SK-N-SH treated with all-trans-retinoic acid at 6 μM for 48 hours (cell line): ENCODE results near the gene SERGEF.

ENCODE experiments used
- ATAC-seq: fragments of 200-7000 bp; cut with Tn5 transposase; 3 replicates; pipeline ENCODE4 v1.9.1; 2020; ENCODE audit warnings: mild to moderate bottlenecking, moderate library complexity
- ARNTL ChIP-seq: fragments of 450-650 bp; formaldehyde crosslinking; IDR thresholded peaks from 2 replicates; pipeline ENCODE4 v1.5.0; 2020; ENCODE audit warnings: low read depth, mild to moderate bottlenecking, moderate library complexity, borderline replicate concordance
- CSDC2 ChIP-seq: fragments of 250-450 bp; sonication (Bioruptor Pico); IDR thresholded peaks from 2 replicates; pipeline ENCODE4 v1.5.0; 2020; ENCODE audit warnings: mild to moderate bottlenecking, moderate library complexity
- ESRRG ChIP-seq: fragments of 250-450 bp; sonication (Bioruptor Pico); IDR thresholded peaks from 2 replicates; pipeline ENCODE4 v1.6.1; 2021; ENCODE audit warnings: mild to moderate bottlenecking
- GLIS3 ChIP-seq: fragments of 250-450 bp; sonication (Bioruptor Pico); IDR thresholded peaks from 2 replicates; pipeline ENCODE4 v1.5.0; 2020; ENCODE audit warnings: mild to moderate bottlenecking, moderate library complexity
- ISL1 ChIP-seq: fragments of 250-450 bp; sonication (Bioruptor Pico); IDR thresholded peaks from 2 replicates; pipeline ENCODE4 v2.1.2; 2022; ENCODE audit warnings: mild to moderate bottlenecking, moderate library complexity
- OSR1 ChIP-seq: fragments of 250-450 bp; sonication (Bioruptor Pico); IDR thresholded peaks from 2 replicates; pipeline ENCODE4 v1.8.0; 2022; ENCODE audit warnings: moderate library complexity, mild to moderate bottlenecking, inconsistent platforms
- PPARA ChIP-seq: fragments of 250-450 bp; sonication (Bioruptor Pico); IDR thresholded peaks from 2 replicates; pipeline ENCODE4 v1.5.0; 2020; ENCODE audit warnings: mild to moderate bottlenecking, borderline replicate concordance
- RARB ChIP-seq: fragments of 250-450 bp; sonication (Bioruptor Pico); IDR thresholded peaks from 2 replicates; pipeline ENCODE4 v1.8.0; 2021; ENCODE audit warnings: mild to moderate bottlenecking, moderate library complexity
- SNAI2 ChIP-seq: fragments of 250-450 bp; sonication (Bioruptor Pico); IDR thresholded peaks from 2 replicates; pipeline ENCODE4 v1.5.0; 2020; ENCODE audit warnings: mild to moderate bottlenecking, moderate library complexity
- TCF4 ChIP-seq: fragments of 250-450 bp; sonication (Bioruptor Pico); IDR thresholded peaks from 2 replicates; pipeline ENCODE4 v1.8.0; 2021; ENCODE audit warnings: mild to moderate bottlenecking, moderate library complexity, borderline replicate concordance
- TOX ChIP-seq: fragments of 250-450 bp; sonication (Bioruptor Pico); IDR thresholded peaks from 2 replicates; pipeline ENCODE4 v1.8.0; 2021; ENCODE audit warnings: mild to moderate bottlenecking, moderate library complexity, borderline replicate concordance
- ZC3H10 ChIP-seq: fragments of 250-450 bp; sonication (Bioruptor Pico); IDR thresholded peaks from 2 replicates; pipeline ENCODE4 v1.5.1; 2021; ENCODE audit warnings: mild to moderate bottlenecking, moderate library complexity
- ZFP3 ChIP-seq: fragments of 250-450 bp; sonication (Bioruptor Pico); IDR thresholded peaks from 2 replicates; pipeline ENCODE4 v1.5.0; 2020; ENCODE audit warnings: mild to moderate bottlenecking, moderate library complexity
- ZFP30 ChIP-seq: fragments of 450-650 bp; formaldehyde crosslinking; IDR thresholded peaks from 2 replicates; pipeline ENCODE4 v1.5.0; 2022; ENCODE audit warnings: mild to moderate bottlenecking, moderate library complexity
- ZNF565 ChIP-seq: fragments of 450-650 bp; formaldehyde crosslinking; conservative IDR thresholded peaks from 2 replicates; pipeline ENCODE4 v1.5.0; 2020; ENCODE audit warnings: low read depth, mild to moderate bottlenecking, moderate library complexity
- ZNF70 ChIP-seq: fragments of 450-650 bp; formaldehyde crosslinking; IDR thresholded peaks from 2 replicates; pipeline ENCODE4 v1.5.0; 2020; ENCODE audit warnings: mild to moderate bottlenecking, moderate library complexity
- ZNF8 ChIP-seq: fragments of 450-650 bp; formaldehyde crosslinking; IDR thresholded peaks from 2 replicates; pipeline ENCODE4 v1.5.0; 2020; ENCODE audit warnings: mild to moderate bottlenecking, moderate library complexity
- TF ChIP-seq, protein P1 (sequence below): fragments of 250-450 bp; sonication (Bioruptor Pico); IDR thresholded peaks from 2 replicates; pipeline ENCODE4 v1.5.1; 2020; ENCODE audit warnings: low read depth, mild to moderate bottlenecking, moderate library complexity
- TF ChIP-seq, protein P2 (sequence below): fragments of 250-450 bp; sonication (Bioruptor Pico); IDR thresholded peaks from 2 replicates; pipeline ENCODE4 v1.5.1; 2021; ENCODE audit warnings: mild to moderate bottlenecking, moderate library complexity
- TF ChIP-seq, protein P3 (sequence below): fragments of 250-450 bp; sonication (Bioruptor Pico); IDR thresholded peaks from 2 replicates; pipeline ENCODE4 v1.8.0; 2020; ENCODE audit warnings: mild to moderate bottlenecking, moderate library complexity, borderline replicate concordance
- TF ChIP-seq, protein P4 (sequence below): fragments of 250-450 bp; sonication (Bioruptor Pico); IDR thresholded peaks from 2 replicates; pipeline ENCODE4 v1.5.0; 2020; ENCODE audit warnings: mild to moderate bottlenecking, moderate library complexity

The SERGEF gene

DNA sequence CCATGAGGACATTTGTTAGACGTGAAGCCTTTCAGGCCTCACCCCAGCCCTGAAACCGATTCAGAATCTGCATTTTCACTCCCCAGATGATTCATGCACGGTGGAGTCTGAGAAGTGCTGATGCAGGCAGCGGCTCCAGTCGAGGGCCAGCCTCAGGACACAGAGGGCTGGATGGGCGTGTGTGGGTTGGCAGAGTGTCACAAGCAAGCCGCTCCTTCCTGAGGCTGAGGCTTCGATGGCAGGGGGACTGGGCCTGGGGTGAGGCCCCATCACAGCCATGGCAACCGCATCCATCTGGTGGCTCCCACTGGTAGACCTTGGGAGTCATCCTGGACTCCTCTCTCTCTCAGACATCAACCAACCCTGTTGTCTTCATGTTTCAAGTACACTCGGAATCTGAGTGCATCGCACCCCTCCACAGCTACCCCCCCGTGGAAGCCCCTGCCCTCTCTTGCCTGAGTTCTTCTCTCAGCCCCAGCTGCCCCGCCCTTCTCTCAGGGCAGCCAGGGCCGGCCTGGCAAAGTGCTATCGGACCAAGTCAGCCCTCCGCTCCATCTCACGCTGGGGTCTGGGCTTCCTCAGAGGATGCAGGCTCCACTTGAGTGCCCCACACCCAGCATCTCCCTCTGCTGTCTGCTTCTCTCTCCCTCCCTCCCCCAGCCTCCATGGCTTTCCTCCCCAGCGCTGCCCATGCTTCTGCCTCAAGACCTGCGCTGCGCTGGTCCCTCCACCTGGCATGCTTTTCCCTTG is 267.6 kb downstream of the SERGEF start:
- no peak for TF ChIP-seq ISL1 (CRISPR knock-in tag)
- TF ChIP-seq TOX (CRISPR knock-in tag) = no peak
- no peak for ATAC-seq

DNA sequence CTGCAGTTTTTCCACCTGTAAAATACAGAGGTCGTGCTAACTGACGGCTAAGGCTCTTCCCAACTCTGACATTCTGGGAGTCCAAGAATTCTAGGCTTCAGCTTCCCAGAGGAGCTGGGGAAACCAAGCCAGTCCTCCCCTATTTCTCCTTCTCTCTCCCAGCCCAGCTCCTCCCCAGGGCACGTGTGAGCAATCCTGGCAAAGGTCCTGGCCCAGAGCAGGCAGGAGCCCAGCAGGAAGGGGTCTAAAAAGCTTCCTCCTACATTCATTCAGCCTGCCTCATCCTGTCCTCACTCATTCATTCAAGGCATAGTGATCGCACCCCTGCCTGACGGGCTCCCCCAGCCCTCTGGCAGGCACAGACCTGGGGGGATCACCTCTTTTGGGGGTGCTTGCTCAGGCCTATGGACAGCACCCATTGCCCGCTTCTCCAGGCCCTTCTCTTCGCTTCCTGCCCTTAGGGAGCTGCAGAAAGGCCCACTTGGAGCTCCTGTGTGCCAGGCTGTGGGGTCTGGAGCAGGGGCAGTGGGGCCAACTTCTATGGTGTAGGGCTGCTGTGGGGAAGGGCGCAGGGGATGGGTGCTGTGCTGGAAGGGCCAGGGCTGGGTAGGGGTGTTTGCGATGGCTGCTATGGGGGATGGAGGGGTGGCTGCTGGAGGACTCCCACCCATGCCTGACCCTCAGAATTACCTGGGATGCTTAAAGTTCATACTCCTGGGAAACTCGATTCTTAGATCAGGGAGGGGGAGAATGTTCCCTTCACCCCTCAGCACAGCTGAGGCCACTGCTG is 268.5 kb downstream of the SERGEF start:
- ATAC-seq = peak; percentile 67

DNA sequence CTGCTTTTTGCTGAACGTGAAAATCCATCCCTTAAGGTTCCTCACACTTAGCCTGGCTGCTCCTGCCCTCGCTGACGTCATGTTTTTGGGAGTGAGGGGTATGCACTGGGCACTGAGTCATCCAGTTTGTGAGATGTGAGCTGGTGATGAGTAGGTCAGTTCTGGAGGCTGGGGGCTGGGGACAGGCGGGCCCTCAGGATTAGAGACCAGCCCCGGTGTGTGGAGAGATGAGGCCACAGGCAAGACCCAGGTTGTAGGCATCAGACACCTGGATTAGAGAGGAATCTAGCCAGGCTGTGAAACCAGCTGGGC is 269.1 kb downstream of the SERGEF start:
- TF ChIP-seq ISL1 (CRISPR knock-in tag) (no peak), ZNF565 (CRISPR knock-in tag) (no peak), GLIS3 (CRISPR knock-in tag) (no peak), ZC3H10 (CRISPR knock-in tag) (no peak), CSDC2 (CRISPR knock-in tag) (no peak), TOX (CRISPR knock-in tag) (no peak), ESRRG (no peak), ZFP30 (CRISPR knock-in tag) (no peak), RARB (no peak), OSR1 (no peak)
- TF ChIP-seq, protein P1, sequence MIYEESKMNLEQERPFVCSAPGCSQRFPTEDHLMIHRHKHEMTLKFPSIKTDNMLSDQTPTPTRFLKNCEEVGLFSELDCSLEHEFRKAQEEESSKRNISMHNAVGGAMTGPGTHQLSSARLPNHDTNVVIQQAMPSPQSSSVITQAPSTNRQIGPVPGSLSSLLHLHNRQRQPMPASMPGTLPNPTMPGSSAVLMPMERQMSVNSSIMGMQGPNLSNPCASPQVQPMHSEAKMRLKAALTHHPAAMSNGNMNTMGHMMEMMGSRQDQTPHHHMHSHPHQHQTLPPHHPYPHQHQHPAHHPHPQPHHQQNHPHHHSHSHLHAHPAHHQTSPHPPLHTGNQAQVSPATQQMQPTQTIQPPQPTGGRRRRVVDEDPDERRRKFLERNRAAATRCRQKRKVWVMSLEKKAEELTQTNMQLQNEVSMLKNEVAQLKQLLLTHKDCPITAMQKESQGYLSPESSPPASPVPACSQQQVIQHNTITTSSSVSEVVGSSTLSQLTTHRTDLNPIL (CRISPR knock-in tag) = no peak
- TF ChIP-seq, protein P2, sequence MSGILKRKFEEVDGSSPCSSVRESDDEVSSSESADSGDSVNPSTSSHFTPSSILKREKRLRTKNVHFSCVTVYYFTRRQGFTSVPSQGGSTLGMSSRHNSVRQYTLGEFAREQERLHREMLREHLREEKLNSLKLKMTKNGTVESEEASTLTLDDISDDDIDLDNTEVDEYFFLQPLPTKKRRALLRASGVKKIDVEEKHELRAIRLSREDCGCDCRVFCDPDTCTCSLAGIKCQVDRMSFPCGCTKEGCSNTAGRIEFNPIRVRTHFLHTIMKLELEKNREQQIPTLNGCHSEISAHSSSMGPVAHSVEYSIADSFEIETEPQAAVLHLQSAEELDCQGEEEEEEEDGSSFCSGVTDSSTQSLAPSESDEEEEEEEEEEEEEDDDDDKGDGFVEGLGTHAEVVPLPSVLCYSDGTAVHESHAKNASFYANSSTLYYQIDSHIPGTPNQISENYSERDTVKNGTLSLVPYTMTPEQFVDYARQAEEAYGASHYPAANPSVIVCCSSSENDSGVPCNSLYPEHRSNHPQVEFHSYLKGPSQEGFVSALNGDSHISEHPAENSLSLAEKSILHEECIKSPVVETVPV (CRISPR knock-in tag) = no peak
- TF ChIP-seq, protein P3, sequence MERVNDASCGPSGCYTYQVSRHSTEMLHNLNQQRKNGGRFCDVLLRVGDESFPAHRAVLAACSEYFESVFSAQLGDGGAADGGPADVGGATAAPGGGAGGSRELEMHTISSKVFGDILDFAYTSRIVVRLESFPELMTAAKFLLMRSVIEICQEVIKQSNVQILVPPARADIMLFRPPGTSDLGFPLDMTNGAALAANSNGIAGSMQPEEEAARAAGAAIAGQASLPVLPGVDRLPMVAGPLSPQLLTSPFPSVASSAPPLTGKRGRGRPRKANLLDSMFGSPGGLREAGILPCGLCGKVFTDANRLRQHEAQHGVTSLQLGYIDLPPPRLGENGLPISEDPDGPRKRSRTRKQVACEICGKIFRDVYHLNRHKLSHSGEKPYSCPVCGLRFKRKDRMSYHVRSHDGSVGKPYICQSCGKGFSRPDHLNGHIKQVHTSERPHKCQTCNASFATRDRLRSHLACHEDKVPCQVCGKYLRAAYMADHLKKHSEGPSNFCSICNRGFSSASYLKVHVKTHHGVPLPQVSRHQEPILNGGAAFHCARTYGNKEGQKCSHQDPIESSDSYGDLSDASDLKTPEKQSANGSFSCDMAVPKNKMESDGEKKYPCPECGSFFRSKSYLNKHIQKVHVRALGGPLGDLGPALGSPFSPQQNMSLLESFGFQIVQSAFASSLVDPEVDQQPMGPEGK (CRISPR knock-in tag) = no peak
- TF ChIP-seq, all 23 proteins: peak for 0
- ATAC-seq = peak; percentile 61

More for the DNA sequence above, 268.5 kb downstream of the SERGEF start:
- TF ChIP-seq ZFP3 (CRISPR knock-in tag) (no peak), ZFP30 (CRISPR knock-in tag) (no peak)

DNA sequence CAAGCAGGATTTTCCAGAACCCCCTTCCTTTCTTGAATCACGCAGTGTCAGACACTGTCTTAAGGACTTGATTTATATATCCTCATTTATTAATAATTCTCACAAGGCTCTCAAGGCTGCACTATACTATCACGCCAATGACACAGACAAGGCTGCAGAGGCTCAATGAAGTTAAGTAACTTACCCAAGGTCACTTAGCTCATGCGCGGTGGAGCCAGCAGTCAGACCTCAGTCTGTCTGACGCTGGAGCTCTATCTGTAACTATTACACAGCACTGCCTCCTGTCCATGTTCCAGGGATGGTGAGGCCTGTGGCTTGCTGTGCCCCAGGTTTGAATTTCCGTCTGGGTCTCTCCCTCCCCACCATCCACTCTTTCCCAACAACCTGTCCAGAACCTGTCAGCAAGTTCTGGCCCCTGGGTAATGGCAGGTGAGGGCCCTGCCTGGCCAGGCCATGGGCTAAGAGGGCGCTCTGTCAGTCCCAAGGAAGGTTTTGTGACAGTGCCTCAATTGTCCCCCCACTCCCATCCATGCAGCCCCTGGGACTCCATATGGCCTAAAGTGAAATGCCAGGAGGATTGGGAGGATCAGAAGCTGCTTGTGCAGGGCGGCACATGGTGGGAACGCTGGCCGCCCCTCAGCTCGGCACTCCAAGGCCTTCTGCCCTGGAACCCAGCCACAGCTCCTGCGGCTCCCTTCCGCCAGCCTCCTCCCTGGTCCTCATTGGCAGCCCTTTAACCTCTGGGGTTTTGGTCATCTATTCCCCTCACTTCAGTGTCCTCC is 269.6 kb downstream of the SERGEF start:
- no peak for TF ChIP-seq ISL1 (CRISPR knock-in tag)
- TF ChIP-seq PPARA = no peak
- TF ChIP-seq, protein P1 (CRISPR knock-in tag) = no peak
- TF ChIP-seq ARNTL (CRISPR knock-in tag) = no peak
- TF ChIP-seq TOX (CRISPR knock-in tag) = no peak
- TF ChIP-seq OSR1 = no peak
- no peak for TF ChIP-seq GLIS3 (CRISPR knock-in tag)
- TF ChIP-seq TCF4 (CRISPR knock-in tag) = no peak
- TF ChIP-seq ZNF8 = no peak
- no peak for ATAC-seq

DNA sequence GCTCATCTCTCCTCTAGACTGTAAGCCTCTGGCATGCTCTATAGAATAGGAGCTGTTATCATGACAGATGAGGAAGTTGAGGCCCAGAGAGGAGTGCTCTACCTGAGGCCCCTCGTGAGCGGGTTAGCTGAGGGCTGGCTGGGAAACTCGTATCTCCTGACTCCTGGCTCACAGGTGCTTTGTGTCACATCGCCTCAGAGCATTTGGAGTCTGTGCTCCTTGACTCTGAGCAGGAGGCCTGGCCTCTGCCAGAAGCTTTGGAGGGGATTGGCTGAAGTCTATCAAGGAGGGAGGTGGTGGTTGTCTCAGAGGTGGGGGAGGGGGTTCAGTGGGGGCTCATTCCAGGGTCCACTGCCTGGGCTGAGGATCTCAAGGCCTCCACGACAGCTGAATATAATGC is 270.8 kb downstream of the SERGEF start:
- TF ChIP-seq ZFP3 (CRISPR knock-in tag) (no peak), OSR1 (no peak), CSDC2 (CRISPR knock-in tag) (no peak), PPARA (no peak), TCF4 (CRISPR knock-in tag) (no peak), ZNF70 (no peak), ARNTL (CRISPR knock-in tag) (no peak), ESRRG (no peak), TOX (CRISPR knock-in tag) (no peak), GLIS3 (CRISPR knock-in tag) (no peak), SNAI2 (CRISPR knock-in tag) (no peak), ZFP30 (CRISPR knock-in tag) (no peak)
- TF ChIP-seq, protein P1 (CRISPR knock-in tag) = no peak
- TF ChIP-seq, protein P4, sequence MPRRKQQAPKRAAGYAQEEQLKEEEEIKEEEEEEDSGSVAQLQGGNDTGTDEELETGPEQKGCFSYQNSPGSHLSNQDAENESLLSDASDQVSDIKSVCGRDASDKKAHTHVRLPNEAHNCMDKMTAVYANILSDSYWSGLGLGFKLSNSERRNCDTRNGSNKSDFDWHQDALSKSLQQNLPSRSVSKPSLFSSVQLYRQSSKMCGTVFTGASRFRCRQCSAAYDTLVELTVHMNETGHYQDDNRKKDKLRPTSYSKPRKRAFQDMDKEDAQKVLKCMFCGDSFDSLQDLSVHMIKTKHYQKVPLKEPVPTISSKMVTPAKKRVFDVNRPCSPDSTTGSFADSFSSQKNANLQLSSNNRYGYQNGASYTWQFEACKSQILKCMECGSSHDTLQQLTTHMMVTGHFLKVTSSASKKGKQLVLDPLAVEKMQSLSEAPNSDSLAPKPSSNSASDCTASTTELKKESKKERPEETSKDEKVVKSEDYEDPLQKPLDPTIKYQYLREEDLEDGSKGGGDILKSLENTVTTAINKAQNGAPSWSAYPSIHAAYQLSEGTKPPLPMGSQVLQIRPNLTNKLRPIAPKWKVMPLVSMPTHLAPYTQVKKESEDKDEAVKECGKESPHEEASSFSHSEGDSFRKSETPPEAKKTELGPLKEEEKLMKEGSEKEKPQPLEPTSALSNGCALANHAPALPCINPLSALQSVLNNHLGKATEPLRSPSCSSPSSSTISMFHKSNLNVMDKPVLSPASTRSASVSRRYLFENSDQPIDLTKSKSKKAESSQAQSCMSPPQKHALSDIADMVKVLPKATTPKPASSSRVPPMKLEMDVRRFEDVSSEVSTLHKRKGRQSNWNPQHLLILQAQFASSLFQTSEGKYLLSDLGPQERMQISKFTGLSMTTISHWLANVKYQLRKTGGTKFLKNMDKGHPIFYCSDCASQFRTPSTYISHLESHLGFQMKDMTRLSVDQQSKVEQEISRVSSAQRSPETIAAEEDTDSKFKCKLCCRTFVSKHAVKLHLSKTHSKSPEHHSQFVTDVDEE (CRISPR knock-in tag) = no peak
- ATAC-seq = no peak
